GM12891 (cell line): ENCODE measurements around the gene ENTPD5.
"Not testable (repeated sequence)": the region's sequence is repeated elsewhere in the genome, so short reads cannot be mapped to it uniquely, and the experiment has no call there.

Source experiments
- DNase-seq: peaks from one replicate; pipeline ENCODE4 v3.0.0; 2011; ENCODE audit warnings: low spot score; ENCODE audit not compliant: insufficient read length
- FAIRE-seq: peaks from 2 replicates; lab custom pipeline; 2011; peaks lifted over from hg19 to GRCh38; lab: Jason Lieb, UNC
- PAX5 ChIP-seq: IDR thresholded peaks from 2 replicates; pipeline ENCODE4 v1.6.1; 2011; ENCODE audit warnings: low read length, moderate library complexity, mild to moderate bottlenecking; ENCODE audit not compliant: insufficient read depth, severe bottlenecking
- POLR2A ChIP-seq: IDR thresholded peaks from 2 replicates; pipeline ENCODE4 v1.6.1; 2011; ENCODE audit warnings: low read depth, low read length, control low read depth
- POLR2AphosphoS5 ChIP-seq: IDR thresholded peaks from 2 replicates; pipeline ENCODE4 v1.6.1; 2011; ENCODE audit warnings: low read depth, low read length, control low read depth
- POU2F2 ChIP-seq: IDR thresholded peaks from 2 replicates; pipeline ENCODE4 v1.6.1; 2011; ENCODE audit warnings: low read depth, mild to moderate bottlenecking, control low read depth, low read length, moderate library complexity
- SPI1 ChIP-seq: IDR thresholded peaks from 2 replicates; pipeline ENCODE4 v1.6.1; 2011; ENCODE audit warnings: low read depth, low read length, control low read depth
- TAF1 ChIP-seq: IDR thresholded peaks from 2 replicates; pipeline ENCODE4 v1.6.1; 2011; ENCODE audit warnings: low read depth, low read length, control low read depth

The ENTPD5 gene

GRCh38 chr14:74014299-74014698, 4.8 kb downstream of the ENTPD5 start:
- DNase-seq = no peak
- no peak for FAIRE-seq
- TF ChIP-seq POLR2AphosphoS5 (no peak), POLR2A (no peak), SPI1 (no peak), POU2F2 (no peak), TAF1 (no peak), PAX5 (no peak)

DNA sequence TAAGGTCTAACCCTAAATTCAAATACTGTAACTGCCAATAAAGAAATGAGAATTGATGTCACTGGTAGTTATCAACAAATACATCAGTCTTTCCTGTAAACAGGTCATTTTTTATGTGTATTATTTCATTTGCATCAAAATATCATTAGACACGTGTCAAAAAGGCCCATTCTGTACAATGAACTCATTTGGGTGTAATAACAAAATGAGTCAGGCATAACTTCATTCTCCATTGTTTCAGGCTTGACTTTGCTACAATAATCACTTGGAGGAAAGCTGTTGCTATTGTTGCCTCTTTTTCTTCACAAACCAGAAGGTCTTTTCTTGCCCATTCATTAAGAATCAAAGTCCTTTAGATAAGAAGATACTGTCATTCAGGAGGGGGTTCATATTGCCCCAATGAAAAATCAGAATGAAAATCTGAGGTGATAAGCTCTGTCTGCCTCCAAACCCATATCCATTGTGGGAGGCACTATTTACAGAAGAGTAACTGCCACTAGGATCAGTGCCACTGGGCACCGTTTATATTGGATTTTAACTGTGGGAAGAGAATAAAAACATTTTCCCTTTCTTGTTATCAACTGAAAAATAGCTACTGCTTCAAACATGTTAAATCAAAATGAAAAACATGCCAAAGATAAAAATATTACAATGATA, 10.1 kb downstream of the ENTPD5 start:
- DNase-seq = no peak
- FAIRE-seq = no peak
- TF ChIP-seq POLR2A (no peak), POU2F2 (no peak), SPI1 (no peak), POLR2AphosphoS5 (no peak), TAF1 (no peak), PAX5 (no peak)

DNA sequence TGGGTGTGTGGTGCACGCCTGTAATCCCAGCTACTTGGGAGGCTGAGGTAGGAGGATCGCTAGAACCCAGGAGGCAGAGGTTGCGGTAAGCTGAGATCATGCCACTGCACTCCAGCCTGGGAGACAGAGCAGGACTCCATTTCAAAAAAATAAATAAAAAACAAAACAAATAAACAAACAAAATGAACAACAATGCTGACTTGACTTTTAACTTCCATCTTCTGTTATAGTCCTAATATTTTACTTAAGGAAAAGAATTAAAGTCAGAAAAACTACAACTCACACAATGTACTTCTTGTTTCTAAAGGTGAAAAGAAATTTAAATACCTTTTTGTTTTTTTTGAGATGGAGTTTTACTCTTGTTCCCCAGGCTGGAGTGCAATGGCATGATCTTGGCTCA, 13.4 kb downstream of the ENTPD5 start:
- not testable (repeated sequence) for FAIRE-seq, DNase-seq

GRCh38 chr14:73998726-73999125, 20.4 kb downstream of the ENTPD5 start:
- no peak for TF ChIP-seq SPI1
- TF ChIP-seq POU2F2 = no peak
- TF ChIP-seq POLR2A = no peak
- DNase-seq (no peak), FAIRE-seq (no peak)

GRCh38 chr14:73997944-73998447, 21.1 kb downstream of the ENTPD5 start:
- FAIRE-seq (no peak), DNase-seq (no peak)
- no peak for TF ChIP-seq PAX5
- no peak for TF ChIP-seq POLR2AphosphoS5
- no peak for TF ChIP-seq TAF1
- TF ChIP-seq POU2F2 = no peak
- no peak for TF ChIP-seq SPI1
- TF ChIP-seq POLR2A = no peak

DNA sequence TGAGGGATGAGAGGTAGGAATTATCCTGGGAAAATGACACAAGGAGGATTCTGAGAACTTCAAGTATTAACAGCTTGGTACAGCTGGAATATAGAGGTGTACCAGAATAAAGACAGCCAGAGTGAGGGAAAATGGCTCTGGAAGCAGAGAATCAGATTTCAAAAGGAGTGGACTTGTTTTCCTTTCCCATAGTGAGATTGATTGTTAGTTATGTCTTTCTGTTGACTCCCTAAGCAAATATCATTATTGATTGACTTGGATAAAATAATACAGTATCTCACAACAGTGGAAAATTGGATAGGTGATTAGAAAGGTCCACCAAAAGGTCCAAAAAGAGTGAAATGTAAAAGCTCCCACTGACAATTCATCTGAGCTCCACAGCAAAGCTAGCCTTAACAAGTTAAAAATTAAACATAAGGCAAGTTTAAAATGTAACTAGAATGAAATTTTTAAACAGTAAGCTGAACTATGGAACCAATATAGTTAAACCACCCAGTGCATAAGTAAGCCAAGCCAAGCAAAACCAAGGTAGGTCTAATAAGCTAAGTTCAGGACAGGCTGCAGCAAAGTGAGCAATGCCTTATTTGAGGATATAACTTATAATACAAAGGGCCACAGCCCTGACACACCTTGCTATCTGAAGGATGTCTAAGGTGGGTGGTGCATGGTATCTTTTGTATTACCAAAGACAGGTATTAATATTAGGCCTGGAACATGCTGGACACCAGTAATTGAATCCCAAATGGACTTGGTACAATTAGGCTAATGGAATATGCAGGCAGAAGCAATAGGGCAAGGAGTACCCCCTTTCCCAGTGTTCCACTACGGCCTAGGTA, 21.8 kb downstream of the ENTPD5 start:
- FAIRE-seq = no peak
- TF ChIP-seq SPI1 = no peak
- TF ChIP-seq PAX5 = no peak
- no peak for TF ChIP-seq POLR2A
- no peak for TF ChIP-seq POLR2AphosphoS5
- no peak for TF ChIP-seq POU2F2
- TF ChIP-seq TAF1 = no peak
- no peak for DNase-seq

GRCh38 chr14:73996731-73997107, 22.4 kb downstream of the ENTPD5 start:
- no peak for DNase-seq
- TF ChIP-seq POU2F2 = no peak
- TF ChIP-seq TAF1 = no peak
- no peak for TF ChIP-seq SPI1
- no peak for TF ChIP-seq POLR2A
- TF ChIP-seq PAX5 = no peak
- no peak for TF ChIP-seq POLR2AphosphoS5
- no peak for FAIRE-seq

- no peak for DNase-seq
- no peak for FAIRE-seq
Observed at GRCh38 chr14:73995977-73996378, 23.1 kb downstream of the ENTPD5 start.

GRCh38 chr14:73994926-73995325, 24.2 kb downstream of the ENTPD5 start:
- not testable (repeated sequence) for DNase-seq, FAIRE-seq

More at GRCh38 chr14:73995977-73996378, 23.1 kb downstream of the ENTPD5 start:
- no peak for TF ChIP-seq SPI1
- TF ChIP-seq POU2F2 = no peak
- no peak for TF ChIP-seq TAF1
- TF ChIP-seq POLR2AphosphoS5 = no peak

DNA sequence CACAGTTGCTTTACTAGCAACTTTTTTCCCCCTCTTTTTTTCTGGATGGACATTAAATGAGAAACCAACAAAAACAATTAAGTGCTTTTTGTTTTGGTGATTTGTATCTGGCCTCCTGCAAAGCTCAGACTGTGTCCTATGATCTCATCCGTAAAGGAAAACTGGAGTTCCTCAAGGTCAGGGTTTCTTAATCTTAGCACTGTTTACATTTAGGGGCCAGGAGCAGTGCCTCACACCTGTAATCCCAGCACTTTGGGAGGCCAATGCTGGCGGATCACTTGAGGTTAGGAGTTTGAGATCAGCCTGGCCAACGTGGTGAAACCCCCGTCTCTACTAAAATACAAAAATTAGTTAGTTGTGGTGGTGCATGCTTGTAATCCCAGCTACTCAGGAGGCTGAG, 28.0 kb downstream of the ENTPD5 start:
- TF ChIP-seq POU2F2 = no peak
- no peak for TF ChIP-seq TAF1
- no peak for TF ChIP-seq POLR2A
- TF ChIP-seq PAX5 = no peak
- TF ChIP-seq POLR2AphosphoS5 = no peak
- no peak for TF ChIP-seq SPI1
- DNase-seq (no peak), FAIRE-seq (no peak)

DNA sequence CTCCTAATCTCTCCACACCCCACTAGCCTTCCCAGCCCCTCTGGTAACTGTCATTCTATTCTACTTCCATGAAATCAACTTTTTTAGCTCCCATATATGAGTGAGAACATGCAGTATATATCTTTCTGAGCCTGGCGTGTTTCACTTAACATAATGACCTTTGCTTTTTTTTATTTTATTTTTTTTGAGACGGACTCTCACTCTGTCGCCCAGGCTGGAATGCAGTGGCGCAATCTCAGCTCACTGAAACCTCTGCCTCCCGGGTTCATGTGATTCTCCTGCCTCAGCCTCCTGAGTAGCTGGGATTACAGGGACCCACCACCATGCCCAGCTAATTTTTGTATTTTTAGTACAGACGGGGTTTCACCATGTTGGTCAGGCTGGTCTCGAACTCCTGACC, 30.4 kb downstream of the ENTPD5 start:
- FAIRE-seq, DNase-seq: not testable (repeated sequence)
